Measurements from ENCODE around the gene NASP. TPM values are rescaled to one million over a fixed set of nuclear protein-coding genes. Genes with fewer than 3 reads are reported as not detected.

The NASP gene
- total and polyA plus RNA-seq, 2 experiments from 2014 or later, result 294 to 1,039 TPM

GRCh38 chr1:45545019-45545493 is 38.8 kb upstream of the NASP start:
- H3K27me3 ChIP-seq (ENCODE audit: insufficient read depth), result no peaks in the 10 kb centered on the region
- no peaks in the 10 kb centered on the region for H3K9me3 Mint-ChIP-seq
- peaks cover 8% of the 10 kb centered on the region; the same call in 1 of the 2 replicates for H3K4me1 ChIP-seq (ENCODE audit: insufficient read depth)
- H4K20me1 ChIP-seq (replicated peaks; ENCODE audit: insufficient read depth), result no peaks in the 10 kb centered on the region
- H3K9me2 ChIP-seq (ENCODE audit: insufficient read depth), result 0 out of 2 replicates have a peak, but pooled peaks cover 2% of the 10 kb centered on the region
- H3K27me3 Mint-ChIP-seq (ENCODE audit: insufficient read depth, low read depth, poor library complexity), result no peaks in the 10 kb centered on the region
- no peaks in the 10 kb centered on the region; the same call in 2 of the 3 replicates for H3K36me3 Mint-ChIP-seq (ENCODE audit: low read depth)
- no peak for ATAC-seq
- peaks cover 2% of the 10 kb centered on the region; the same call in 1 of the 2 replicates for H3F3A ChIP-seq (replicated peaks; ENCODE audit: low read depth)
- no peak overlapping the region for H3K27ac Mint-ChIP-seq
- no peak overlapping the region for H3K27ac ChIP-seq (ENCODE audit: low read depth)
- peak overlapping the region; percentile 86 for H2AFZ ChIP-seq
- H3K4me2 ChIP-seq, result no peak overlapping the region
- H3K79me2 ChIP-seq (replicated peaks; ENCODE audit: insufficient read depth), result no peaks in the 10 kb centered on the region
- no peaks in the 10 kb centered on the region for H3K36me3 ChIP-seq (ENCODE audit: insufficient read depth)
- peaks cover 9% of the 10 kb centered on the region; the same call in 2 of the 3 replicates for H3K4me1 Mint-ChIP-seq
- no peak overlapping the region for H3K4me3 Mint-ChIP-seq
- no peak overlapping the region for H3K4me3 ChIP-seq
- no peak for DNase-seq (ENCODE audit: low spot score)
- TF ChIP-seq ZNF331 (CRISPR knock-in tag; IDR thresholded peaks at IDR 0.05; ENCODE audit: low read depth), result no peak
- TF ChIP-seq STAT1 (IDR thresholded peaks at IDR 0.05; ENCODE audit: unreplicated experiment), result no peak
- TF ChIP-seq EZH2phosphoT487 (IDR thresholded peaks at IDR 0.05; ENCODE audit: unreplicated experiment), result no peak
- no peak for TF ChIP-seq ZNF114 (CRISPR knock-in tag; IDR thresholded peaks at IDR 0.05)
- no peak for TF ChIP-seq REST (IDR thresholded peaks at IDR 0.05; ENCODE audit: unreplicated experiment)

- Histone ChIP-seq H3K27me3 (ENCODE audit: insufficient read depth) (no peaks in the 10 kb centered on the region), H3K4me3 (no peak overlapping the region), H4K20me1 (replicated peaks; ENCODE audit: insufficient read depth) (no peaks in the 10 kb centered on the region), H3K4me1 (ENCODE audit: insufficient read depth) (peaks cover 8% of the 10 kb centered on the region; the same call in 1 of the 2 replicates), H3K9me2 (ENCODE audit: insufficient read depth) (0 out of 2 replicates have a peak, but pooled peaks cover 2% of the 10 kb centered on the region), H3K27ac (ENCODE audit: low read depth) (no peak overlapping the region), H2AFZ (peak overlapping the region; percentile 86), H3F3A (replicated peaks; ENCODE audit: low read depth) (peaks cover 5% of the 10 kb centered on the region; the same call in 1 of the 2 replicates), H3K36me3 (ENCODE audit: insufficient read depth) (no peaks in the 10 kb centered on the region), H3K79me2 (replicated peaks; ENCODE audit: insufficient read depth) (no peaks in the 10 kb centered on the region), H3K4me2 (no peak overlapping the region)
- Mint-ChIP-seq H3K4me3 (no peak overlapping the region), H3K27me3 (ENCODE audit: insufficient read depth, low read depth, poor library complexity) (peaks cover 6% of the 10 kb centered on the region), H3K4me1 (peaks cover 9% of the 10 kb centered on the region; the same call in 2 of the 3 replicates), H3K36me3 (ENCODE audit: low read depth) (no peaks in the 10 kb centered on the region; the same call in 2 of the 3 replicates), H3K27ac (no peak overlapping the region), H3K9me3 (no peaks in the 10 kb centered on the region)
- ATAC-seq (no peak), DNase-seq (ENCODE audit: low spot score) (no peak)
- TF ChIP-seq NANOG (IDR thresholded peaks at IDR 0.05; ENCODE audit: borderline replicate concordance) (no peak), CTCF (conservative IDR thresholded peaks at IDR 0.05; ENCODE audit: low read depth in 2 of 2) (no peak), JUNB (IDR thresholded peaks at IDR 0.05; ENCODE audit: unreplicated experiment) (no peak), ETS1 (IDR thresholded peaks at IDR 0.05) (no peak), CREB1 (CRISPR knock-in tag; IDR thresholded peaks at IDR 0.05; ENCODE audit: low read depth) (no peak), POLR2AphosphoS5 (IDR thresholded peaks at IDR 0.05; ENCODE audit: low read depth) (no peak), EZH2phosphoT487 (IDR thresholded peaks at IDR 0.05; ENCODE audit: unreplicated experiment) (no peak)
Observed at GRCh38 chr1:45545553-45546310, 38.1 kb upstream of the NASP start.
